Liver (tissue), 9 donors: Measurements from ENCODE around the gene SMIM10L2A. TPM values are rescaled to one million over a fixed set of nuclear protein-coding genes. Genes with fewer than 3 reads are reported as not detected.

Experiments
- DNase-seq: peaks from one replicate; pipeline ENCODE4 v3.0.0-alpha.2; 2017; ENCODE audit warnings: low spot score
- H3K27ac ChIP-seq, 2 donors: one replicate each; pipeline ENCODE4 v1.7.0; 2013; ENCODE audit warnings: inconsistent platforms in 2 of 2, low read length in 2 of 2, control low read depth in 1 of 2, low read depth in 1 of 2, mild to moderate bottlenecking in 1 of 2
- H3K27me3 ChIP-seq, 4 donors: one replicate each; pipeline versions ENCODE4 v1.6.1 to v1.7.0; 2013; ENCODE audit warnings: low read length in 3 of 4, inconsistent platforms in 1 of 4, mild to moderate bottlenecking in 1 of 4, moderate library complexity in 1 of 4; ENCODE audit not compliant: control insufficient read depth in 4 of 4, insufficient read depth in 4 of 4
- H3K36me3 ChIP-seq, 4 donors: one replicate each; pipeline versions ENCODE4 v1.6.1 to v1.7.0; 2013; ENCODE audit warnings: low read length in 3 of 4, mild to moderate bottlenecking in 3 of 4, low read depth in 1 of 4, moderate library complexity in 1 of 4; ENCODE audit not compliant: control insufficient read depth in 4 of 4, insufficient read depth in 3 of 4
- H3K4me1 ChIP-seq, 4 donors: one replicate each; pipeline versions ENCODE4 v1.6.1 to v1.7.0; 2013; ENCODE audit warnings: low read length in 3 of 4, mild to moderate bottlenecking in 3 of 4, moderate library complexity in 1 of 4; ENCODE audit not compliant: control insufficient read depth in 4 of 4, insufficient read depth in 4 of 4
- H3K4me3 ChIP-seq, 3 donors: one replicate each; pipeline versions ENCODE4 v1.6.1 to v1.7.0; 2013; ENCODE audit warnings: low read length in 3 of 3, control low read depth in 1 of 3, low read depth in 1 of 3, mild to moderate bottlenecking in 1 of 3
- H3K9ac ChIP-seq, 2 donors: one replicate each; pipeline ENCODE4 v1.7.0; 2013; ENCODE audit warnings: low read length in 2 of 2, mild to moderate bottlenecking in 2 of 2, moderate library complexity in 2 of 2, control low read depth in 1 of 2, low read depth in 1 of 2
- H3K9me3 ChIP-seq, 4 donors: one replicate each; pipeline versions ENCODE4 v1.6.1 to v1.7.0; 2013; ENCODE audit warnings: low read length in 3 of 4; ENCODE audit not compliant: control insufficient read depth in 4 of 4
- EGR1 ChIP-seq, 2 donors: IDR thresholded peaks; 2 replicates each; pipeline ENCODE4 v1.6.1; 2016 to 2018; ENCODE audit warnings: antibody characterized with exemption in 2 of 2, low read depth in 2 of 2
- FOXA1 ChIP-seq: IDR thresholded peaks from 2 replicates; pipeline ENCODE4 v1.6.1; 2016; ENCODE audit warnings: antibody characterized with exemption
- FOXA2 ChIP-seq: IDR thresholded peaks from 2 replicates; pipeline ENCODE4 v1.6.1; 2016; ENCODE audit warnings: antibody characterized with exemption
- GABPA ChIP-seq, 2 donors: IDR thresholded peaks in 1 of 2; conservative IDR thresholded peaks in 1 of 2; 2 replicates each; pipeline ENCODE4 v1.6.1; 2016; ENCODE audit warnings: antibody characterized with exemption in 2 of 2, mild to moderate bottlenecking in 1 of 2, moderate library complexity in 1 of 2
- HNF4A ChIP-seq, 2 donors: conservative IDR thresholded peaks; 2 replicates each; pipeline ENCODE4 v1.6.1; 2016; ENCODE audit warnings: antibody characterized with exemption in 2 of 2, mild to moderate bottlenecking in 2 of 2
- HNF4G ChIP-seq: IDR thresholded peaks from 2 replicates; pipeline ENCODE4 v1.6.1; 2016; ENCODE audit warnings: antibody characterized with exemption
- JUND ChIP-seq, 2 donors: IDR thresholded peaks; 2 replicates each; pipeline ENCODE4 v1.6.1; 2016; ENCODE audit warnings: antibody characterized with exemption in 2 of 2
- NR2F2 ChIP-seq: IDR thresholded peaks from 2 replicates; pipeline ENCODE4 v1.6.1; 2016; ENCODE audit warnings: antibody characterized with exemption
- RAD21 ChIP-seq, 2 donors: IDR thresholded peaks; 2 replicates each; pipeline ENCODE4 v1.6.1; 2016; ENCODE audit warnings: antibody characterized with exemption in 2 of 2, mild to moderate bottlenecking in 2 of 2
- RXRA ChIP-seq, 2 donors: IDR thresholded peaks; 2 replicates each; pipeline ENCODE4 v1.6.1; 2017 to 2018; ENCODE audit warnings: antibody characterized with exemption in 2 of 2, mild to moderate bottlenecking in 1 of 2
- SP1 ChIP-seq: IDR thresholded peaks from 2 replicates; pipeline ENCODE4 v1.6.1; 2018; ENCODE audit warnings: antibody characterized with exemption, mild to moderate bottlenecking
- TAF1 ChIP-seq: conservative IDR thresholded peaks from 2 replicates; pipeline ENCODE4 v1.6.1; 2016; ENCODE audit warnings: antibody characterized with exemption, mild to moderate bottlenecking
- WGBS: extraction: QIAGEN DNeasy Blood & Tissue Kit; methylation state at CpG from one replicate; pipeline ENCODE4 v1.1.7; 2013; 5-methylcytosine and 5-hydroxymethylcytosine counted together
- polyA plus RNA-seq, 2 donors: library from polyadenylated mRNA; stranded (reverse) in 1 of 2; unstranded in 1 of 2; fragments of 200-250 nt in 1 of 2; fragments of >200 nt in 1 of 2; fragmentation: Nextera tagmentation in 1 of 2; extraction: Ambion mirVana in 1 of 2; gene quantifications; one replicate each; pipeline versions ENCODE4 v1.2.1 to v1.2.3, GENCODE V29; 2013 to 2015
- total RNA-seq, 2 donors: library from RNA; depleted of rRNA; stranded (reverse); fragments of >200 nt; gene quantifications; one replicate each; pipeline ENCODE4 v1.2.3, GENCODE V29; 2014
- TF ChIP-seq, protein P1 (sequence below): IDR thresholded peaks from 2 replicates; pipeline ENCODE4 v1.6.1; 2016; ENCODE audit warnings: antibody characterized with exemption, mild to moderate bottlenecking
- TF ChIP-seq, protein P2 (sequence below): IDR thresholded peaks from 2 replicates; pipeline ENCODE4 v1.6.1; 2016; ENCODE audit warnings: antibody characterized with exemption
- TF ChIP-seq, protein P3 (sequence below): IDR thresholded peaks from 2 replicates; pipeline ENCODE4 v1.6.1; 2016; ENCODE audit warnings: antibody characterized with exemption
- TF ChIP-seq, protein P4 (sequence below): IDR thresholded peaks from 2 replicates; pipeline ENCODE4 v1.6.1; 2016; ENCODE audit warnings: antibody characterized with exemption
- TF ChIP-seq, protein P5 (sequence below): fragments of 150-350 bp; IDR thresholded peaks from 2 replicates; pipeline ENCODE4 v1.5.1; 2017; ENCODE audit warnings: improper control_type of control experiment, low read depth, low read length; ENCODE audit not compliant: missing input control
- donor health status: healthy.
- donor health status: healthy.
- donor health status: healthy.
- donor health status: healthy.
- donor health status: healthy.

SMIM10L2A gene
- total and polyA plus RNA-seq, 4 donors = 0.07 to 0.98 (median 0.13) TPM

DNA sequence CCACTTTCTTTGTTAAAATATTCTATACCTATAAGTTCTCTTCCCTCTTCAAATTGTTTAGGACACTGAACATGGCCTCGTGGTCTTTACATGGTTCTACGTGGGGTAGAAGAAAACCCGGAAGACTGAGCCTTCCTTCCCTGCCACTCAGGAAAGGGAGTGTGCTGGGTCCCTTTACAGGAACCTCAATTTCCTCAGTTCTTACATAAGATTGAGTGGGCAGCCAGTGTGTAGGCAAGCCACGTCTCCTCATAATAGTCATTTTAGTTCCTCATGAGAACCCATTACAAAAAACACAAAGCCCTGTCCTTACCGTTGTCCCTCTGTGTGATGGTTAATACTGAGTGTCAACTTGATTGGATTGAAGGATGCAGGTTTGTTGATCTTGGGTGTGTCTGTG lies 28.7 kb upstream of the SMIM10L2A start:
- Histone ChIP-seq H3K27ac (no peak overlapping the region), H3K27me3 (no peaks in the 10 kb centered on the region), H3K9ac (no peak overlapping the region), H3K4me3 (no peak overlapping the region), H3K36me3 (no peaks in the 10 kb centered on the region), H3K4me1 (no peaks in the 10 kb centered on the region), H3K9me3 (no peaks in the 10 kb centered on the region)
- TF ChIP-seq JUND (IDR thresholded peaks at IDR 0.05) = no peak
- TF ChIP-seq, protein P1, sequence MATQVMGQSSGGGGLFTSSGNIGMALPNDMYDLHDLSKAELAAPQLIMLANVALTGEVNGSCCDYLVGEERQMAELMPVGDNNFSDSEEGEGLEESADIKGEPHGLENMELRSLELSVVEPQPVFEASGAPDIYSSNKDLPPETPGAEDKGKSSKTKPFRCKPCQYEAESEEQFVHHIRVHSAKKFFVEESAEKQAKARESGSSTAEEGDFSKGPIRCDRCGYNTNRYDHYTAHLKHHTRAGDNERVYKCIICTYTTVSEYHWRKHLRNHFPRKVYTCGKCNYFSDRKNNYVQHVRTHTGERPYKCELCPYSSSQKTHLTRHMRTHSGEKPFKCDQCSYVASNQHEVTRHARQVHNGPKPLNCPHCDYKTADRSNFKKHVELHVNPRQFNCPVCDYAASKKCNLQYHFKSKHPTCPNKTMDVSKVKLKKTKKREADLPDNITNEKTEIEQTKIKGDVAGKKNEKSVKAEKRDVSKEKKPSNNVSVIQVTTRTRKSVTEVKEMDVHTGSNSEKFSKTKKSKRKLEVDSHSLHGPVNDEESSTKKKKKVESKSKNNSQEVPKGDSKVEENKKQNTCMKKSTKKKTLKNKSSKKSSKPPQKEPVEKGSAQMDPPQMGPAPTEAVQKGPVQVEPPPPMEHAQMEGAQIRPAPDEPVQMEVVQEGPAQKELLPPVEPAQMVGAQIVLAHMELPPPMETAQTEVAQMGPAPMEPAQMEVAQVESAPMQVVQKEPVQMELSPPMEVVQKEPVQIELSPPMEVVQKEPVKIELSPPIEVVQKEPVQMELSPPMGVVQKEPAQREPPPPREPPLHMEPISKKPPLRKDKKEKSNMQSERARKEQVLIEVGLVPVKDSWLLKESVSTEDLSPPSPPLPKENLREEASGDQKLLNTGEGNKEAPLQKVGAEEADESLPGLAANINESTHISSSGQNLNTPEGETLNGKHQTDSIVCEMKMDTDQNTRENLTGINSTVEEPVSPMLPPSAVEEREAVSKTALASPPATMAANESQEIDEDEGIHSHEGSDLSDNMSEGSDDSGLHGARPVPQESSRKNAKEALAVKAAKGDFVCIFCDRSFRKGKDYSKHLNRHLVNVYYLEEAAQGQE = no peak
- no peak for TF ChIP-seq NR2F2
- TF ChIP-seq TAF1 = no peak
- no peak for TF ChIP-seq RAD21 (IDR thresholded peaks at IDR 0.05)
- TF ChIP-seq GABPA (IDR thresholded peaks at IDR 0.05 in 1 of 2, conservative IDR thresholded peaks at IDR 0.05 in 1 of 2) = no peak
- TF ChIP-seq, protein P2, sequence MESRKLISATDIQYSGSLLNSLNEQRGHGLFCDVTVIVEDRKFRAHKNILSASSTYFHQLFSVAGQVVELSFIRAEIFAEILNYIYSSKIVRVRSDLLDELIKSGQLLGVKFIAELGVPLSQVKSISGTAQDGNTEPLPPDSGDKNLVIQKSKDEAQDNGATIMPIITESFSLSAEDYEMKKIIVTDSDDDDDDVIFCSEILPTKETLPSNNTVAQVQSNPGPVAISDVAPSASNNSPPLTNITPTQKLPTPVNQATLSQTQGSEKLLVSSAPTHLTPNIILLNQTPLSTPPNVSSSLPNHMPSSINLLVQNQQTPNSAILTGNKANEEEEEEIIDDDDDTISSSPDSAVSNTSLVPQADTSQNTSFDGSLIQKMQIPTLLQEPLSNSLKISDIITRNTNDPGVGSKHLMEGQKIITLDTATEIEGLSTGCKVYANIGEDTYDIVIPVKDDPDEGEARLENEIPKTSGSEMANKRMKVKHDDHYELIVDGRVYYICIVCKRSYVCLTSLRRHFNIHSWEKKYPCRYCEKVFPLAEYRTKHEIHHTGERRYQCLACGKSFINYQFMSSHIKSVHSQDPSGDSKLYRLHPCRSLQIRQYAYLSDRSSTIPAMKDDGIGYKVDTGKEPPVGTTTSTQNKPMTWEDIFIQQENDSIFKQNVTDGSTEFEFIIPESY = no peak
- TF ChIP-seq, protein P3, sequence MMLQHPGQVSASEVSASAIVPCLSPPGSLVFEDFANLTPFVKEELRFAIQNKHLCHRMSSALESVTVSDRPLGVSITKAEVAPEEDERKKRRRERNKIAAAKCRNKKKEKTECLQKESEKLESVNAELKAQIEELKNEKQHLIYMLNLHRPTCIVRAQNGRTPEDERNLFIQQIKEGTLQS = no peak
- TF ChIP-seq, protein P4, sequence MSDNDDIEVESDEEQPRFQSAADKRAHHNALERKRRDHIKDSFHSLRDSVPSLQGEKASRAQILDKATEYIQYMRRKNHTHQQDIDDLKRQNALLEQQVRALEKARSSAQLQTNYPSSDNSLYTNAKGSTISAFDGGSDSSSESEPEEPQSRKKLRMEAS = no peak
- no peak for TF ChIP-seq HNF4G
- TF ChIP-seq FOXA2 = no peak
- TF ChIP-seq SP1 = no peak
- no peak for TF ChIP-seq FOXA1
- WGBS = 70% methylated on average over 5 of the region's 5 CpGs
- no peak for DNase-seq

DNA sequence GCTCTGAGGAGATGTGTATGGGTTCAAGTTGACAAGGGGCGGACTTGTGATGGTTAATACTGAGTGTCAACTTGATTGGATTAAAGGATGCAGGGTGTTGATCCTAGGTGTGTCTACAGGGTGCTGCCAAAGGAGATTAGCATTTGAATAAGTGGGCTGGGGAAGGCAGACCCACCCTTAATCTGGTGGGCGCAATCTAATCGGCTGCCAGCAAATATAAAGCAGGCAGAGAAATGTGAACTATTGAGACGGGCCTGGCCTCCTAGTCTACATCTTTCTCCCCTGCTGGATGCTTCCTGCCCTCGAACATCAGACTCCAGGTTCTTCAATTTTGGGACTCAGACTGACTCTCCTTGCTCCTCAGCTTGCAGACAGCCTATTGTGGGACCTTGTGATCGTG lies 26.7 kb upstream of the SMIM10L2A start:
- H3K36me3 ChIP-seq = no peaks in the 10 kb centered on the region

More for the DNA sequence above, 26.7 kb upstream of the SMIM10L2A start:
- H3K27me3 ChIP-seq = no peaks in the 10 kb centered on the region
- H3K4me1 ChIP-seq = no peaks in the 10 kb centered on the region
- no peak for DNase-seq
- H3K9me3 ChIP-seq = no peaks in the 10 kb centered on the region
- TF ChIP-seq, protein P1 = no peak
- no peak for TF ChIP-seq EGR1 (IDR thresholded peaks at IDR 0.05; ENCODE audit: low read depth in 2 of 2)
- TF ChIP-seq RAD21 (IDR thresholded peaks at IDR 0.05) = no peak
- no peak for TF ChIP-seq FOXA2
- TF ChIP-seq, protein P3 = no peak
- no peak for TF ChIP-seq RXRA (IDR thresholded peaks at IDR 0.05)
- no peak for TF ChIP-seq HNF4A (conservative IDR thresholded peaks at IDR 0.05)
- no peak for TF ChIP-seq JUND (IDR thresholded peaks at IDR 0.05)
- no peak for TF ChIP-seq FOXA1
- TF ChIP-seq GABPA (IDR thresholded peaks at IDR 0.05 in 1 of 2, conservative IDR thresholded peaks at IDR 0.05 in 1 of 2) = no peak
- TF ChIP-seq, protein P5, sequence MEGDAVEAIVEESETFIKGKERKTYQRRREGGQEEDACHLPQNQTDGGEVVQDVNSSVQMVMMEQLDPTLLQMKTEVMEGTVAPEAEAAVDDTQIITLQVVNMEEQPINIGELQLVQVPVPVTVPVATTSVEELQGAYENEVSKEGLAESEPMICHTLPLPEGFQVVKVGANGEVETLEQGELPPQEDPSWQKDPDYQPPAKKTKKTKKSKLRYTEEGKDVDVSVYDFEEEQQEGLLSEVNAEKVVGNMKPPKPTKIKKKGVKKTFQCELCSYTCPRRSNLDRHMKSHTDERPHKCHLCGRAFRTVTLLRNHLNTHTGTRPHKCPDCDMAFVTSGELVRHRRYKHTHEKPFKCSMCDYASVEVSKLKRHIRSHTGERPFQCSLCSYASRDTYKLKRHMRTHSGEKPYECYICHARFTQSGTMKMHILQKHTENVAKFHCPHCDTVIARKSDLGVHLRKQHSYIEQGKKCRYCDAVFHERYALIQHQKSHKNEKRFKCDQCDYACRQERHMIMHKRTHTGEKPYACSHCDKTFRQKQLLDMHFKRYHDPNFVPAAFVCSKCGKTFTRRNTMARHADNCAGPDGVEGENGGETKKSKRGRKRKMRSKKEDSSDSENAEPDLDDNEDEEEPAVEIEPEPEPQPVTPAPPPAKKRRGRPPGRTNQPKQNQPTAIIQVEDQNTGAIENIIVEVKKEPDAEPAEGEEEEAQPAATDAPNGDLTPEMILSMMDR = no peak
- TF ChIP-seq NR2F2 = no peak
- TF ChIP-seq, protein P2 = no peak
- H3K9ac ChIP-seq = no peak overlapping the region
- 84% methylated on average over 6 of the region's 6 CpGs for WGBS
- no peak overlapping the region for H3K27ac ChIP-seq
- H3K4me3 ChIP-seq = no peak overlapping the region
